ENCODE results near the gene CTNNAL1. TPM values are rescaled to one million over a fixed set of nuclear protein-coding genes. Genes with fewer than 3 reads are reported as not detected.

The CTNNAL1 gene
- total and polyA plus RNA-seq, 4 donors: 20.6 to 53.9 (median 37.0) TPM

- Histone ChIP-seq H3K9ac (ENCODE audit: insufficient read depth in 1 of 2, low read length in 2 of 2) (no peak overlapping the region), H3K9me3 (ENCODE audit: control insufficient read depth in 4 of 4, insufficient read depth in 3 of 4, low read length in 3 of 4) (no peaks in the 10 kb centered on the region), H3K27me3 (ENCODE audit: control insufficient read depth in 3 of 3, insufficient read depth in 3 of 3, low read length in 2 of 3) (no peaks in the 10 kb centered on the region), H3K4me3 (no peak overlapping the region), H3K4me1 (ENCODE audit: control insufficient read depth in 5 of 5, insufficient read depth in 5 of 5, low read length in 5 of 5) (peaks cover 0 to 4% (median 0%) of the 10 kb centered on the region in 5 donors), H3K27ac (ENCODE audit: low read depth in 1 of 2, low read length in 1 of 2) (no peak overlapping the region), H3K36me3 (ENCODE audit: control insufficient read depth in 4 of 4, insufficient read depth in 4 of 4, low read length in 4 of 4) (peaks cover 0 to 9% (median 3%) of the 10 kb centered on the region in 4 donors)
- ATAC-seq (ENCODE audit: insufficient read depth, low FRiP score): no peak
- WGBS, 2 donors: 77% methylated on average over 2 of the region's 2 CpGs
- DNase-seq: no peak
- TF ChIP-seq CTCF (IDR thresholded peaks at IDR 0.05; ENCODE audit: control extremely low read depth, extremely low read depth): no peak
These were observed 61.7 kb downstream of the CTNNAL1 start for GRCh38 chr9:108951578-108951977.

GRCh38 chr9:108950168-108950567, 63.1 kb downstream of the CTNNAL1 start:
- peaks cover 2 to 9% (median 3%) of the 10 kb centered on the region in 4 donors for H3K36me3 ChIP-seq (ENCODE audit: control insufficient read depth in 4 of 4, insufficient read depth in 4 of 4, low read length in 4 of 4)
- no peaks in the 10 kb centered on the region for H3K4me1 ChIP-seq (ENCODE audit: control insufficient read depth in 5 of 5, insufficient read depth in 5 of 5, low read length in 5 of 5)
- H3K9ac ChIP-seq (ENCODE audit: insufficient read depth in 1 of 2, low read length in 2 of 2): no peak overlapping the region
- no peak overlapping the region for H3K27ac ChIP-seq (ENCODE audit: low read depth in 1 of 2, low read length in 1 of 2)
- no peak for TF ChIP-seq CTCF (IDR thresholded peaks at IDR 0.05; ENCODE audit: control extremely low read depth, extremely low read depth)
- 78 to 79% methylated on average over 1 of the region's 1 CpG for WGBS, 2 donors
- no peaks in the 10 kb centered on the region for H3K9me3 ChIP-seq (ENCODE audit: control insufficient read depth in 4 of 4, insufficient read depth in 3 of 4, low read length in 3 of 4)
- no peak for ATAC-seq (ENCODE audit: insufficient read depth, low FRiP score)
- no peaks in the 10 kb centered on the region for H3K27me3 ChIP-seq (ENCODE audit: control insufficient read depth in 3 of 3, insufficient read depth in 3 of 3, low read length in 2 of 3)
- no peak for DNase-seq
- H3K4me3 ChIP-seq: no peak overlapping the region

- Histone ChIP-seq H3K27me3 (ENCODE audit: control insufficient read depth in 3 of 3, insufficient read depth in 3 of 3, low read length in 2 of 3) (no peaks in the 10 kb centered on the region), H3K4me1 (ENCODE audit: control insufficient read depth in 5 of 5, insufficient read depth in 5 of 5, low read length in 5 of 5) (peaks cover 0 to 6% (median 0%) of the 10 kb centered on the region in 5 donors), H3K9ac (ENCODE audit: insufficient read depth in 1 of 2, low read length in 2 of 2) (no peak overlapping the region), H3K27ac (ENCODE audit: low read depth in 1 of 2, low read length in 1 of 2) (no peak overlapping the region), H3K4me3 (no peak overlapping the region), H3K36me3 (ENCODE audit: control insufficient read depth in 4 of 4, insufficient read depth in 4 of 4, low read length in 4 of 4) (peaks cover 5 to 27% (median 16%) of the 10 kb centered on the region in 4 donors), H3K9me3 (ENCODE audit: control insufficient read depth in 4 of 4, insufficient read depth in 3 of 4, low read length in 3 of 4) (no peaks in the 10 kb centered on the region)
- DNase-seq (no peak), ATAC-seq (ENCODE audit: insufficient read depth, low FRiP score) (no peak)
- 85 to 90% methylated on average over 4 of the region's 4 CpGs for WGBS, 2 donors
- no peak for TF ChIP-seq CTCF (IDR thresholded peaks at IDR 0.05; ENCODE audit: control extremely low read depth, extremely low read depth)
These were observed 73.3 kb downstream of the CTNNAL1 start for GRCh38 chr9:108939975-108940374.
